C4-2B (cell line): ENCODE measurements around the gene PEX14.
A peak's percentile ranks its signal among the peaks of the same experiment; 100 is the strongest.

ENCODE experiments used
- H3K27ac ChIP-seq: fragments of 450-650 bp; 2 replicates; pipeline ENCODE4 v1.5.1; 2017
- CTCF ChIP-seq: fragments of 450-650 bp; conservative IDR thresholded peaks from 2 replicates; pipeline ENCODE4 v1.5.1; 2017; ENCODE audit warnings: mild to moderate bottlenecking
- ZFX ChIP-seq: fragments of 450-650 bp; IDR thresholded peaks from 2 replicates; pipeline ENCODE4 v1.6.1; 2017

PEX14 gene

GRCh38 chr1:10662824-10663677 is 188.3 kb downstream of the PEX14 start:
- TF ChIP-seq CTCF (no peak), ZFX (no peak)
- H3K27ac ChIP-seq: peak overlapping the region; percentile 76

GRCh38 chr1:10663678-10664035 is 188.9 kb downstream of the PEX14 start:
- H3K27ac ChIP-seq: peak overlapping the region; percentile 76

GRCh38 chr1:10664251-10664650 is 189.5 kb downstream of the PEX14 start:
- H3K27ac ChIP-seq: peak overlapping the region; percentile 76
- TF ChIP-seq ZFX: no peak
- no peak for TF ChIP-seq CTCF

More at GRCh38 chr1:10663678-10664035, 188.9 kb downstream of the PEX14 start:
- no peak for TF ChIP-seq ZFX
- TF ChIP-seq CTCF: no peak

- peak overlapping the region; percentile 76 for H3K27ac ChIP-seq
- TF ChIP-seq CTCF (no peak), ZFX (no peak)
Observed at GRCh38 chr1:10665226-10665625, 190.5 kb downstream of the PEX14 start.

- H3K27ac ChIP-seq: peak overlapping the region; percentile 76
- no peak for TF ChIP-seq ZFX
- no peak for TF ChIP-seq CTCF
Observed at GRCh38 chr1:10665930-10666850, 191.4 kb downstream of the PEX14 start.

- peak overlapping the region; percentile 13 for H3K27ac ChIP-seq
- no peak for TF ChIP-seq CTCF
- TF ChIP-seq ZFX: no peak
Observed at GRCh38 chr1:10667861-10668761, 193.4 kb downstream of the PEX14 start.
